HepG2 (cell line): ENCODE results near the gene SDK1. TPM values are rescaled to one million over a fixed set of nuclear protein-coding genes. Genes with fewer than 3 reads are reported as not detected.

Experiments
- ATAC-seq: fragments of 200-7000 bp; cut with Tn5 transposase; 3 replicates; pipeline ENCODE4 v1.9.1; 2020; ENCODE audit warnings: mild to moderate bottlenecking, moderate library complexity
- BruUV-seq: library from RNA; stranded (reverse); fragments of 400-500 nt; replicated peaks from 2 replicates; lab custom pipeline; 2021; lab: Mats Ljungman, UMichigan
- CTCF ChIA-PET: fragments of 300-600 bp; formaldehyde crosslinking; extraction: SDS; loops from one replicate; lab custom pipeline; 2021; ENCODE audit warnings: low total read pairs, inconsistent platforms, low intra/inter-chr PET ratio; lab: Yijun Ruan, JAX
- POLR2A ChIA-PET: fragments of 350-600 bp; sonication (Branson Sonifier 250); formaldehyde crosslinking; loops from one replicate; lab custom pipeline; 2020; ENCODE audit warnings: antibody characterized with exemption, inconsistent platforms; lab: Yijun Ruan, JAX
- DNase-seq: peaks from one replicate; pipeline ENCODE4 v3.0.0-alpha.2; 2015; ENCODE audit warnings: low spot score
- FAIRE-seq: peaks from 3 replicates; lab custom pipeline; 2011; peaks lifted over from hg19 to GRCh38; lab: Jason Lieb, UNC
- H2AFZ ChIP-seq: one replicate; pipeline ENCODE4 v1.6.1; 2011; ENCODE audit warnings: low read length, inconsistent platforms
- H3K27ac ChIP-seq: fragments of 300-600 bp; 3 replicates; pipeline ENCODE4 v1.8.0; 2011; ENCODE audit warnings: mixed run types, mild to moderate bottlenecking, mixed read lengths, low read length, inconsistent platforms; ENCODE audit not compliant: insufficient read depth; ENCODE audit errors: extremely low read length
- H3K27me3 ChIP-seq, 2 experiments: fragments of 200-600 bp in 1 of 2; 2 replicates in 1 of 2; 3 replicates in 1 of 2; pipeline versions ENCODE4 v1.6.0 to v1.8.0; 2011; ENCODE audit warnings: low read length in 2 of 2, mild to moderate bottlenecking in 2 of 2, moderate library complexity in 2 of 2, inconsistent platforms in 1 of 2; ENCODE audit not compliant: insufficient read depth in 2 of 2, control insufficient read depth in 1 of 2
- H3K36me3 ChIP-seq, 2 experiments: fragments of 200-600 bp in 1 of 2; replicated peaks in 1 of 2; 2 replicates in 1 of 2; 3 replicates in 1 of 2; pipeline versions ENCODE4 v1.5.1 to v1.8.0; 2011; ENCODE audit warnings: low read length in 2 of 2, inconsistent platforms in 1 of 2; ENCODE audit not compliant: insufficient read depth in 2 of 2, control insufficient read depth in 1 of 2
- H3K4me1 ChIP-seq: 2 replicates; pipeline ENCODE4 v1.5.1; 2012; ENCODE audit warnings: low read length, inconsistent platforms; ENCODE audit not compliant: insufficient read depth
- H3K4me2 ChIP-seq: 2 replicates; pipeline ENCODE4 v1.6.0; 2011; ENCODE audit warnings: low read depth, low read length, inconsistent platforms
- H3K4me3 ChIP-seq, 3 experiments: fragments of 200-600 bp in 1 of 3; sonication (generic), shearing (Covaris generic) in 1 of 3; replicated peaks in 1 of 3; 2 replicates each; pipeline ENCODE4 v1.5.1; 2011 to 2016; ENCODE audit warnings: low read length in 3 of 3, inconsistent platforms in 2 of 3, low read depth in 2 of 3, mild to moderate bottlenecking in 2 of 3, control low read depth in 1 of 3, mixed read lengths in 1 of 3; ENCODE audit not compliant: insufficient read depth in 1 of 3
- H3K79me2 ChIP-seq: one replicate; pipeline ENCODE4 v1.6.1; 2011; ENCODE audit warnings: low read length, inconsistent platforms; ENCODE audit not compliant: insufficient read depth
- H3K9ac ChIP-seq: 2 replicates; pipeline ENCODE4 v1.6.0; 2011; ENCODE audit warnings: mild to moderate bottlenecking, low read depth, low read length, inconsistent platforms; ENCODE audit not compliant: insufficient read depth
- H3K9me3 ChIP-seq: 2 replicates; pipeline ENCODE4 v1.5.1; 2012; ENCODE audit warnings: mild to moderate bottlenecking, low read length
- H4K20me1 ChIP-seq: 2 replicates; pipeline ENCODE4 v1.6.0; 2011; ENCODE audit warnings: inconsistent platforms, mild to moderate bottlenecking, low read length, moderate library complexity; ENCODE audit not compliant: insufficient read depth
- BCL3 ChIP-seq: sonication (generic); formaldehyde crosslinking; IDR thresholded peaks from 2 replicates; pipeline ENCODE4 v1.5.1; 2020; ENCODE audit warnings: mild to moderate bottlenecking, missing genetic modification reagents, moderate library complexity
- CHD2 ChIP-seq: IDR thresholded peaks from 2 replicates; pipeline ENCODE4 v1.6.1; 2011; ENCODE audit warnings: low read depth, low read length, improper control_type of control experiment
- ELF1 ChIP-seq: sonication (generic); formaldehyde crosslinking; IDR thresholded peaks from 2 replicates; pipeline ENCODE4 v1.4.0; 2020; ENCODE audit warnings: missing genetic modification reagents
- FOSL2 ChIP-seq: sonication (generic); formaldehyde crosslinking; IDR thresholded peaks from 2 replicates; pipeline ENCODE4 v1.4.0; 2020; ENCODE audit warnings: missing genetic modification reagents
- HNF4A ChIP-seq: sonication (generic); formaldehyde crosslinking; IDR thresholded peaks from 2 replicates; pipeline ENCODE4 v1.4.0; 2020; ENCODE audit warnings: missing genetic modification reagents
- KLF13 ChIP-seq: sonication (generic); formaldehyde crosslinking; IDR thresholded peaks from 2 replicates; pipeline ENCODE4 v1.4.0; 2020; ENCODE audit warnings: mild to moderate bottlenecking, missing genetic modification reagents
- RFXAP ChIP-seq: sonication (generic); formaldehyde crosslinking; IDR thresholded peaks from 2 replicates; pipeline ENCODE4 v1.4.0; 2020; ENCODE audit warnings: missing genetic modification reagents, borderline replicate concordance
- SMAD3 ChIP-seq: sonication (generic); formaldehyde crosslinking; IDR thresholded peaks from 2 replicates; pipeline ENCODE4 v1.4.0; 2020; ENCODE audit warnings: missing genetic modification reagents
- SOX5 ChIP-seq: IDR thresholded peaks from 2 replicates; pipeline ENCODE4 v1.6.1; 2016; ENCODE audit warnings: borderline replicate concordance
- TAF15 ChIP-seq: fragments of 200-400 bp; formaldehyde crosslinking; IDR thresholded peaks from one replicate; pipeline ENCODE4 v1.6.1; 2018; ENCODE audit warnings: mild to moderate bottlenecking, low read depth, low read length; ENCODE audit not compliant: poor library complexity, severe bottlenecking
- TMF1 ChIP-seq: sonication (generic); formaldehyde crosslinking; IDR thresholded peaks from 2 replicates; pipeline ENCODE4 v1.8.1; 2022; ENCODE audit warnings: low read depth, missing genetic modification reagents
- XRCC5 ChIP-seq: fragments of 200-400 bp; formaldehyde crosslinking; optimal IDR thresholded peaks from 2 replicates; pipeline ENCODE3; 2017; ENCODE audit warnings: mild to moderate bottlenecking, low read length
- ZIK1 ChIP-seq: sonication (generic); formaldehyde crosslinking; IDR thresholded peaks from 2 replicates; pipeline ENCODE4 v1.5.0; 2020; ENCODE audit warnings: mild to moderate bottlenecking, low read depth, missing genetic modification reagents, borderline replicate concordance
- ZMAT5 ChIP-seq: sonication (generic); formaldehyde crosslinking; IDR thresholded peaks from 2 replicates; pipeline ENCODE4 v1.5.0; 2020; ENCODE audit warnings: mild to moderate bottlenecking, low read depth, missing genetic modification reagents, borderline replicate concordance
- ZNF251 ChIP-seq: sonication (generic); formaldehyde crosslinking; IDR thresholded peaks from 2 replicates; pipeline ENCODE4 v1.9.0; 2021; ENCODE audit warnings: mild to moderate bottlenecking, missing genetic modification reagents
- ZNF296 ChIP-seq: sonication (generic); formaldehyde crosslinking; conservative IDR thresholded peaks from 2 replicates; pipeline ENCODE4 v1.5.0; 2020; ENCODE audit warnings: mild to moderate bottlenecking, missing genetic modification reagents
- ZNF329 ChIP-seq: sonication (generic); formaldehyde crosslinking; IDR thresholded peaks from 2 replicates; pipeline ENCODE4 v1.9.0; 2021; ENCODE audit warnings: low read depth, mild to moderate bottlenecking, missing genetic modification reagents
- ZNF484 ChIP-seq: sonication (generic); formaldehyde crosslinking; IDR thresholded peaks from 2 replicates; pipeline ENCODE4 v1.5.1; 2020; ENCODE audit warnings: mild to moderate bottlenecking, low read depth, missing genetic modification reagents, borderline replicate concordance
- ZNF615 ChIP-seq: sonication (generic); formaldehyde crosslinking; IDR thresholded peaks from 2 replicates; pipeline ENCODE4 v1.5.0; 2020; ENCODE audit warnings: mild to moderate bottlenecking, missing genetic modification reagents, borderline replicate concordance
- ZNF839 ChIP-seq: sonication (generic); formaldehyde crosslinking; IDR thresholded peaks from 2 replicates; pipeline ENCODE4 v1.4.0; 2020; ENCODE audit warnings: missing genetic modification reagents, mild to moderate bottlenecking, borderline replicate concordance
- WGBS: methylation state at CpG from one replicate; pipeline ENCODE4 v1.1.6; 2017; ENCODE audit warnings: low lambda C conversion rate; 5-methylcytosine and 5-hydroxymethylcytosine counted together
- in situ Hi-C: cut with HindIII; loops from 2 replicates; pipeline ENCODE4 v1.10.0; 2017; ENCODE audit warnings: low pct_unique_long_range_greater_than_20kb; ENCODE audit not compliant: extremely low pct_ligation_motif_present
- intact Hi-C: fragments of 100-400 bp; cut with micrococcal nuclease; formaldehyde crosslinking; loops from one replicate; pipeline ENCODE4 v1.10.0; 2022; ENCODE audit not compliant: unreplicated experiment
- polyA plus RNA-seq, 8 experiments: library from polyadenylated mRNA; depleted of rRNA in 3 of 8; stranded (reverse) in 7 of 8; unstranded in 1 of 8; fragments of >200 nt; fragmentation: Illumina TruSeq in 4 of 8; extraction: Trizol in 4 of 8; gene quantifications; 2 replicates each; pipeline versions ENCODE4 v1.2.1 to v1.2.3, GENCODE V29; 2011 to 2016; ENCODE audit warnings: low read depth in 4 of 8, missing spikeins in 1 of 8, mixed read lengths in 1 of 8; ENCODE audit not compliant: insufficient read depth in 1 of 8
- total RNA-seq, 5 experiments: library from RNA; depleted of rRNA; stranded (reverse); fragments of >200 nt; fragmentation: Illumina TruSeq; extraction: Trizol; gene quantifications; 2 replicates each; pipeline ENCODE4 v1.2.3, GENCODE V29; 2016; ENCODE audit warnings: low read depth in 1 of 5

The SDK1 gene
- total and polyA plus RNA-seq, 2 of the 13 experiments (the other 11 are each of a cell fraction or from before 2014, with no cell fraction given): 0.35 to 2.4 TPM

GRCh38 chr7:3486841-3487240 lies 185.8 kb downstream of the SDK1 start:
- FAIRE-seq (no peak), ATAC-seq (no peak), DNase-seq (no peak)
- H3K27ac ChIP-seq: no peak overlapping the region
- peaks cover 5% of the 10 kb centered on the region; the same call in 1 of the 2 replicates for H3K4me1 ChIP-seq
- H3K4me3 ChIP-seq: no peak overlapping the region
- in situ Hi-C loops: no loop called here
- H3K36me3 ChIP-seq: no peaks in the 10 kb centered on the region
- no peaks in the 10 kb centered on the region for H4K20me1 ChIP-seq
- no TSS peak for BruUV-seq
- CTCF ChIA-PET: no interaction called here
- no peak overlapping the region for H3K9ac ChIP-seq
- H2AFZ ChIP-seq: no peak overlapping the region
- TF ChIP-seq HNF4A: no peak
- TF ChIP-seq ELF1 (CRISPR knock-in tag): no peak
- TF ChIP-seq ZIK1: no peak
- no peak for TF ChIP-seq ZNF839 (CRISPR knock-in tag)
- TF ChIP-seq SMAD3 (CRISPR knock-in tag): no peak
- no peak for TF ChIP-seq ZNF329 (CRISPR knock-in tag)
- TF ChIP-seq ZNF296 (CRISPR knock-in tag): no peak
- TF ChIP-seq TMF1 (CRISPR knock-in tag): no peak
- no peak for TF ChIP-seq ZNF251 (CRISPR knock-in tag)
- no peak overlapping the region for H3K4me2 ChIP-seq
- POLR2A ChIA-PET: no interaction called here
- WGBS: 81% methylated on average over 4 of the region's 4 CpGs
- intact Hi-C loops: no loop called here
- no peaks in the 10 kb centered on the region for H3K9me3 ChIP-seq
- no peaks in the 10 kb centered on the region for H3K27me3 ChIP-seq
- H3K79me2 ChIP-seq: no peaks in the 10 kb centered on the region

- no peak for FAIRE-seq
- ChIA-PET CTCF (no interaction called here), POLR2A (no interaction called here)
- BruUV-seq: no TSS peak
- Histone ChIP-seq H2AFZ (no peak overlapping the region), H3K4me3 (no peak overlapping the region), H4K20me1 (no peaks in the 10 kb centered on the region), H3K27me3 (no peaks in the 10 kb centered on the region), H3K27ac (no peak overlapping the region), H3K36me3 (no peaks in the 10 kb centered on the region), H3K4me2 (no peak overlapping the region), H3K9me3 (no peaks in the 10 kb centered on the region), H3K4me1 (peaks cover 9% of the 10 kb centered on the region; the same call in 1 of the 2 replicates), H3K9ac (no peak overlapping the region), H3K79me2 (no peaks in the 10 kb centered on the region)
- in situ Hi-C loops (no loop called here), intact Hi-C loops (no loop called here)
- no peak for DNase-seq
- no peak for ATAC-seq
- TF ChIP-seq ZMAT5 (CRISPR knock-in tag): no peak
- no peak for TF ChIP-seq CHD2
- no peak for TF ChIP-seq FOSL2 (CRISPR knock-in tag)
- no peak for TF ChIP-seq KLF13
- TF ChIP-seq BCL3 (CRISPR knock-in tag): no peak
- TF ChIP-seq XRCC5: no peak
- TF ChIP-seq SOX5 (CRISPR knock-in tag): no peak
- no peak for TF ChIP-seq RFXAP (CRISPR knock-in tag)
- TF ChIP-seq ZNF484 (CRISPR knock-in tag): no peak
- TF ChIP-seq ZNF615: no peak
- no peak for TF ChIP-seq TAF15
- WGBS: 78% methylated on average over 3 of the region's 3 CpGs
Observed at GRCh38 chr7:3488829-3489228, 187.8 kb downstream of the SDK1 start.
